SW 1271 (cell line): ENCODE results near the gene TRABD2B.

Experiments
- DNase-seq, 2 experiments: peaks; one replicate each; lab custom pipeline; 2025; lab: John Stamatoyannopoulos, UW

TRABD2B gene

DNA sequence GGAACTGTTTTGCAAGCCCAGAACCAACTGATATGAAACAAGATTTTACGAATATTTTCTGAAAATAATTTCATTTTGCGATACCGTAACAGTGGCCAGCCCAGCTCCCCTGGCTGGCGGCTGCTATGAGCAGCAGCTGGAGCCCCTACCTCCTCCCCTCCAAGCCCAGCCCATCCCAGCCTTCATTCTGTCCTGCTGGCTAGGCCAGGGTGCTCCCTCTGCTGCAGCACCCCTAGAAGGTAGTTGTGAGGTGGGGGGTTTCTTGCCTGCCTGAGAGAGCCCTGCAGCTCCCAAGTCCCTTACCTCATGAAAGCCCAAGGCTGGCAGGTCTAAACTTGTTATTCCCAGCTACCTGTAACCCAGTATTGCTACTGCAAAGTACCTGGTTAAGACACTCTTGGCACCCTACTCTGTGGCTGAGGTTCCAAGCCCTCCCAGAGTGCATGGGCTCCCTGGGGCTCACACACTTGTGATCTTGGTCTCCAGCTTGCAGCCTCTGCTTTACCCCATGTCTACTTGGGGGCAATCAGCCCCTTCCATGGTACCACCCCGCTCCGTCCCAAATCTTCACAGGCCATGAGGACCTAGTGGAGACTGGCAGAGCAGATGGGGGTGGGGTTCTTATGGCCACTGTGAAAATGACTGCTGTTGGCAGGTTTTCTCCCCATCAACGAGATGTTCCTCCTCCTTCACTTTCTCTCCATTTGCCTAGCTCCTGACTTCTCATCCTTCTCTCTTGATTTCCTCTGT lies 239.8 kb downstream of the TRABD2B start:
- DNase-seq: no peak

GRCh38 chr1:47756411-47756810 lies 240.8 kb downstream of the TRABD2B start:
- DNase-seq: no peak

DNA sequence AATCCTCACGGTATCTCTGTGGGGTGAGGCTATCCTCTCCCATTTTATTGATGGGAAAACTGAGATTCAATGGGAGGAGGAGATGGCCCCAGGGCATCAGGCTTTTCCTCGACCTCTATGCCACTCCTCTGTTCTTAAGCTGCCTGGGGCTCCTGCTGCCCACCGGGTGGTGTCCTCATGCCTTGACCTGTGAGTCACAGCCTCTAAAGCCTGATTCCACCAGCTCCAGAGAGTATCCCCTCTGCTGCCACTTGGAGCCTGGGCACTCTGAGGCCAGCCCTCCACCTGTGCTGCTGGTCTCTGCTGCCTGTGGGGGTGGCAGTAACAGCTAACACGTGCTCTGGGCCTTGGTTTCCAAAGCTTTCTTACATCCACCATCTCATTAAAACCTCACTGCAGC lies 241.2 kb downstream of the TRABD2B start:
- no peak for DNase-seq

GRCh38 chr1:47755101-47755990 lies 241.8 kb downstream of the TRABD2B start:
- peak in 1 of 2 experiments; percentile 1 for DNase-seq

- no peak for DNase-seq
Observed at GRCh38 chr1:47754221-47754620, 243.0 kb downstream of the TRABD2B start.

DNA sequence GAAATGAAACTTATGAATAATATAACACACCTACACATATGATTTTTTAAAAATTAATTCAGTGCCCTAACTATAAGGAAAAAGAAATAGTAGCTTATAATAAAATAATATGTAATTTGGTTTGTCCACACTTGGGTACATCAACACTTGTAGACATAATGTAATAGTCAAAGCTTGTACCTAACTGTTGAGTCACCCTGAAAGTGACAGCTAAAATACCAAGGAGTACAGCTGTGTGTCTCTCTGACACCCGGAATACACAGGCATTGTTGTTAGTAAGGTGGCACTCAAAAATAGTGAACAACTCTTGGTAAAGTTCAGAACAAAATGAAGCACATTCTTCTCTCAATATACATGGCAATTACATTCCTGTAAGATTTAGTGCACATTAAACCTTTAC lies 243.4 kb downstream of the TRABD2B start:
- no peak for DNase-seq

- no peak for DNase-seq
Observed at GRCh38 chr1:47752559-47752958, 244.6 kb downstream of the TRABD2B start.

DNA sequence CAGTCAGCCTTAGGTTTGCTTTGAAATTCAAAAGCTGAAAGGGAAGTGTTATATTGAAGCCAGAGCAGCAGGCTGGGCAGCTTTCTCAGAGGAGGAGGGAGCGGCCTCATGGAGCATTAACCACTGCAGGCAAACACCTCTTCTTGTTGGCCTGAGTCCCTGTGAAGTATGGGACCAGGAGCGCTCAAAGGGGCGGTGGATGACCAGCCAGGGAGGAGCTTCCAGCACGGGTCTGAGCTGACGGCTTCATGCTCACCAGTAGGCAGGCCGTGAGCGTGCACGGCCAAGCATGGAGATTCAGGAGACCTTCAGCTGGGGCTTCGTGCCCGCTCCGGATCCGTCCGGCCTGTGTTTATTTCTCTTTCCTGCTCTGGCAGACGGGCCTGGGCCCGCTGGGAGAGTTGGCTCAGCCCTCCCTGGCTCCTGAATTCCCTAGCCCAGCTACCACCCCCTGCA lies 245.2 kb downstream of the TRABD2B start:
- no peak for DNase-seq

GRCh38 chr1:47751193-47751592 lies 246.0 kb downstream of the TRABD2B start:
- DNase-seq: no peak

DNA sequence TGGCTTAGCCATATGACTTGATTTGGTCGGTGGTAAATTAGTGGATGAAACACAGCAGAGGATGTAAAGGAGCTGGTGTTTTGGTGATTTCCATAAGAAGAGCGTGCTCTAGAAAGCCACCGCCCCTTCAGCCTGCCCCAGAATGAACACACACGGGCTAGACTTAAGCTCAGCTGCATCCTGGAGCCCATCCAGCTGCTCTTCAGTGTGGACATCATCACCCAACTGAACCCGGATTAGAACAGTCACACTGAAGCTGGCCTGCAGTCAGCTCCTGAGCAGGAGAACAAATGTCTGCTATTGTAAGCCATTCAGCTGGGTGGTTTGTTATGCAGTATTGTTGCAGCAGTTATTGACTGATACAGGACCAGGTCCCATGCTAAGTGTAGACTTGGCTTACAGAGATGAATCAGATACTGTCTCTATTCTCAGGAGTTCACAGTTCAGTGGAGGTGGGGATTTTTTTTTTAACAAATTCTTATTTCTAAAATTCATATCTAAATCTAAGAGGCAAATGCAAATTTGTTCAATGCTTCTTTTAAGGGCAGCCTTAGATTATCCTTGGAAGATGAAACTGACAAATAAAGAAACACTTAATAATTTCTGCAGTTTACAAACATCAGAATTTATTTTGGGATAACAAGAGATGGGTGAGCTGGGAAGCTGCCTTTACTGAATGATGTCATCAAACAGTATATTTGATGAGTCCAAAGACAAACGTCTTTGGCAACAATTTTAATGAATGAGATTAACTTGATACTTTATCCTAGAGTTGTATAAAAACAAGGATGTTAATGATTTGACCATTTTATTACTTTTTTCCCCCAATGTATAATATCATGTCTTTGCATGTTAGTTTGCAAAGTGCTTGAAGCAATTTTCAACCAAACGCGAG lies 251.2 kb downstream of the TRABD2B start:
- DNase-seq: no peak

- no peak for DNase-seq
Observed at GRCh38 chr1:47742890-47743760, 254.1 kb downstream of the TRABD2B start.

- no peak for DNase-seq
Observed at GRCh38 chr1:47738560-47739182, 258.5 kb downstream of the TRABD2B start.

GRCh38 chr1:47732489-47732888 lies 264.7 kb downstream of the TRABD2B start:
- no peak for DNase-seq

DNA sequence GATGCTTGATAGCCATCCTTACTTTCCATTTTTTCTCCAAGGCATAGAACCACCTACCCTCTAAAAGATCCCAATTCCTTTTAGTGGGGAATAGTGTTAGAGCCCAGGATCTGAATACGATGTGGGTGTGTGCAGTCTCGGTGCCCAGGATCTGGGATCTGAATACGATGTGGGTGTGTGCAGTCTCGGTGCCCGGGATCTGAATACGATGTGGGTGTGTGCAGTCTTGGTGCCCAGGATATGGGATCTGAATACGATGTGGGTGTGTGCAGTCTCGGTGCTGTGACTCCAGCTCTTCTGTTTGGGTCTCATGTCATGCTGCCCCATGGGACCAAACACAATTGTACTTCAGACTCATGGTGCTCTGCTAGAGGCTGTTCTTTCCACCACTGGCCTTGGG lies 265.5 kb downstream of the TRABD2B start:
- no peak for DNase-seq

GRCh38 chr1:47729685-47730084 lies 267.5 kb downstream of the TRABD2B start:
- no peak for DNase-seq

- no peak for DNase-seq
Observed at GRCh38 chr1:47727697-47728085, 269.5 kb downstream of the TRABD2B start.

- DNase-seq: no peak
Observed at GRCh38 chr1:47727051-47727696, 270.0 kb downstream of the TRABD2B start.

- peak; percentile 8 to 49 for DNase-seq
Observed at GRCh38 chr1:47725992-47726855, 271.0 kb downstream of the TRABD2B start.

- no peak for DNase-seq
Observed at GRCh38 chr1:47725511-47725991, 271.6 kb downstream of the TRABD2B start.
